Measurements from ENCODE around the gene RPS5.
"Not testable (repeated sequence)": the region's sequence is repeated elsewhere in the genome, so short reads cannot be mapped to it uniquely, and the experiment has no call there.

Gene RPS5

GRCh38 chr19:58407658-58408151 lies 20.6 kb downstream of the RPS5 start:
- DNase-seq, result no peak

DNA sequence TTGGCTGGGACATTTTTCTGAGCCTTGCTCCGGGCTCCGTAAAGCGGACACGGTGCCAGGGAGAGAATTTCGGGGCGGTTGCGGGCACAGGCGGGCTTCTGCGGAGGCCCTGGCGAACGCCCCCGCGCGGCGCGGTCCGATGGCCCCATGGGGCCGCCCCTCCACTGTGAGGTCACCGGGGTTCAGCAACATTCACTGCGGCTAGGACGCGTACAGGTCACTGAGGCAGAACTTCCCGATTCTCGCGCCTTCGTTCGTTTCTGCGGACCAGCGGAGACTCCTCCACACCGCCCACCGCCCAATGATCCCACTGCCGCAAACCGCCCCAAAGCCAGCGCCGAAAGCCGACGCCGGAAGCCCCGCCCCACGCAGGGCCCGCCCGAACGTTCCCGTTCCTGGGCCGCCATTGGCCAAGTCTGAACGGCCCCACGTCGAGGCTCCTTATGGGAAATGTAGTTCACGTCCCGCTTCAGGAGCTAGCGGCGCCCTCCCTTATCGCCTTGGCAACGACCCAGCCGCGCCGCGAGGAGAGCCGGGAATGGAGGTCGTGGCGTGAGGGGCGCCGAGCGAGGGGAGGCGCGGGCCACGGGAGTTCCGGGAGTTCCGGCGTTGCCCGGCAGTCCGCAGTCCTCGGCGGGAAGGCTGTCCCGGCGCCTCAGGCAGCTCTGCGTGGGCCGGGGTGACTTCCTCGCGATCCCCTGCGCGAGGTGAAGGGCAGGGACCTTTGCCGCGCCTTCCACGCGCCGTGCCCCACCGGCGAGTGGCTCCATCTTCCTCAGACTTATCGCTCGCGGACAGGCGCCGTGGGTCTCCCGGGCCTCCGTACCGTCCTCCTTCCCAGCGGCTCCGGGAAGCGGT lies 21.3 kb downstream of the RPS5 start, which contains the start of gene ZNF584:
ZNF584 (plus strand) TSS at position 498 of the 858 bp plus-strand sequence. CDS start 499 bp downstream, outside the sequence.
- DNase-seq, result peak; percentile 97

- DNase-seq, result no peak
Observed at GRCh38 chr19:58409010-58409790, 22.1 kb downstream of the RPS5 start.

DNA sequence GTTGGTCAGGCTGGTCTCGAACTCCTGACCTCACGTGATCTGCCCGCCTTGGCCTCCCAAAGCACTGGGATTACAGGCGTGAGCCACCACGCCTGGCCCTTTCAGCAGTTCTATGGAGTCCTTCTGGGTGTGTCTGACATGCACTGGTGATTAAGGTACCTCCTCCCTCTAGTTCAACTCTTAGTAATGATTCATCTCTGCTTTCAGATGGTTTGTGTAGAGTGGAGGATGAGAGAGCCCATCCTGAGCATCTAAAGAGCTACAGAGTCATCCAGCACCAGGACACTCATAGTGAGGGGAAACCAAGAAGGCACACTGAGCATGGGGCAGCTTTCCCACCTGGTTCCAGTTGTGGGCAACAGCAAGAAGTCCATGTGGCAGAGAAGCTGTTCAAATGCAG lies 29.5 kb downstream of the RPS5 start:
- no peak for DNase-seq

GRCh38 chr19:58417071-58417470 lies 30.0 kb downstream of the RPS5 start:
- no peak for DNase-seq

DNA sequence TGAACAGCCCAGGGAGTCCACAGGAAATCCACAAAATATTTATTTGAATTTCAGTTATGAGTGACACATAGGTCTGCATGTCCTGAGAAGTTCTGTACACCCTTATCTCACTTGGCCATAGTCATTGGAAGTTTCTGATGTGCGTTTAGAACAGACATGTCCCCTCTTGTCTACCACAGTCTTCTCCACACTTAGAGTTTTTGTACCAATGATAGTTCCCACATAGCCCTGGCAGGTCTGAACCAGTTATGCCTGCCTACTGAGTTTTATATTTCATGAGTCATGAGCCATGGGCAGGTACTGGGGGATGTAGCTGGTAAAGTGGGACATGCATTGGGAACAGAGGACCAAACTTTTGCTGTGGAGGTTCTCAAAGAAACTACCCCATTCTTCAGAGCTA lies 41.5 kb downstream of the RPS5 start:
- DNase-seq, result no peak

DNA sequence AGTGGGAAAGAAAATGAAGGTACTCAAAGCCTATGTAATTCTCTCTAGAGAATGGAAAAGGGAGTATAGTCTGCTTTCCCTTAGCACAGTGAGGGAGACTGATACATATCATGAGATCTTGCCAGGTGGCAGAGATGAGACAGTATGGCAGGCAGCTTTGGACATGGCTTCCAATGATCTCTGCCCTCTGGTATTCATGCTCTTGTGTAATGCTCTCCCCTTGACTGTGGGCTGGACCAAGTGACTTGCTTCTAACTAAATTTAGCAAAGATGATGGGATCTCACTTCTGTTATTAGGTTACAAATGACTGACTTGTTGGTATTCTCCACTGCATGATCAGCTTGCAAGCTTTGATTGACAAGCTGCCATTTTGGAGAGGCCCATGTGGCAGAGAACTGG lies 42.7 kb downstream of the RPS5 start:
- no peak for DNase-seq

- DNase-seq, result no peak
Observed at GRCh38 chr19:58434217-58434616, 47.1 kb downstream of the RPS5 start.

GRCh38 chr19:58439576-58440554 lies 52.8 kb downstream of the RPS5 start, which contains the start of gene ZNF132:
Gene ZNF132, minus strand, starts transcription at chr19:58440153. Its CDS starts 332 bp downstream, at chr19:58439821.
- DNase-seq, result peak; percentile 98

DNA sequence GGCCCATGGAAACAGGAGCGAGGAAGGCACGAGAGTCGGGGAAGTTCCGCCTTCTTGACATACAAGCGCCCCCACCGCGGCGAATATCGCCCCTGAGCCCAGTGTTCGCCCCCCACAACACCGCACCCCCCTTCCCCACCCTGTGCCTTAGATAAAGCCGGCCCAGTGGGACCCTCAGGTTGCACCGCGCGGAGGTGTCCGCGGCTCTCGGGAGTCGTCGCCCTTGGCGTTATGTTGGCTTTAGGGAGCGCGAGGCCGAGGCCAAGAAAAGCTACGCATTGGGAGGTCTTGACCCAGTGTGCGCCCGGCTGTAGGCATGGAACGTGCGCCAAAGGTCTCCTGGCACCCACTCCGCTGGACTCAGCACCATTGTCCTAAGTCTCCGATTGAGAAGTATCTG lies 53.5 kb downstream of the RPS5 start:
- DNase-seq, result no peak

- not testable (repeated sequence) for DNase-seq
Observed at GRCh38 chr19:58442986-58443385, 55.9 kb downstream of the RPS5 start.
